ENCODE data around the gene SUB1. TPM values are rescaled to one million over a fixed set of nuclear protein-coding genes. Genes with fewer than 3 reads are reported as not detected.

The SUB1 gene
- total RNA-seq, 2 donors from 2014 or later = 263 to 402 TPM

DNA sequence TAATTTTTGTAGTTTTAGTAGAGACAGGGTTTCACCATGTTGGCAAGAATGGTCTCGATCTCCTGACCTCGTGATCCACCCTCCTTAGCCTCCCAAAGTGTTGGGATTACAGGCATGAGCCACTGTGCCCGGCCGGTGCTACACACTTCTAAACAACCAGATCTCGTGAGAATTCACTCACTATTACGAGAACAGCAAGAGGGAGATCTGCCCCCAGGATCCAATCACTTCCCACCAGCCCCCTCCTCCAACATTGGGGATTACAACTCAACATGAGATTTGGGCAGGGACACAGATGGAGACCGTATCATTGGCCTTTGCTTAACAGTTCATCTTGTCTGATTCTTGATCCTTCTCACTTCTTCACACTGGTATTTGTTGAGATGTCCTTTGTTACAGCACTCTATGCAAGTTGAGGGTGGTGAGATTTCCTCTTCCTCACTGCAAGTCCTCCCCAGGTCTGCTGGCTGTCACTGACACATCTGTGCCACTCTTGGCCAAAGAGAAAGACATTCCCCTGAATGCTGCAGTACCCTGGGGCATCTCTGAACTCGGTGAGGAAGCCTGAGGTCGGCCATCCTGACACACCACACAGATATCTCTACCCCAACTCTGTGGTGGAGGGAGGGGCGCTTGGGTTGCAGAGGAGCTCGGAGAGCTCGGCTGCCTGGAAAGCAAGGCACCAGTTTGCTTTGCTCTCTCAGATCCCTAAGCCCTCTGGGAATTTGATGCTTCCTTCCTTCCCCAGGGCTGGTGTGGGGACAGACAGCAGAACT, 4.2 kb upstream of the SUB1 start:
- H3K4me1 Mint-ChIP-seq = peaks cover 29% of the 10 kb centered on the region
- H3K27ac Mint-ChIP-seq = no peak overlapping the region
- no peaks in the 10 kb centered on the region for H3K27me3 Mint-ChIP-seq
- peaks cover 17% of the 10 kb centered on the region for H3K36me3 Mint-ChIP-seq (ENCODE audit: low read depth)
- no peak for ATAC-seq (replicated peaks)
- H3K4me3 Mint-ChIP-seq = no peak overlapping the region
- H3K9me3 Mint-ChIP-seq = no peaks in the 10 kb centered on the region

- no peaks in the 10 kb centered on the region for H3K27me3 Mint-ChIP-seq
- H3K9me3 Mint-ChIP-seq = no peaks in the 10 kb centered on the region
- H3K36me3 Mint-ChIP-seq (ENCODE audit: low read depth) = peaks cover 42% of the 10 kb centered on the region
- peak; percentile 52 for ATAC-seq (replicated peaks)
- H3K4me3 Mint-ChIP-seq = peak overlapping the region; percentile 89
- peak overlapping the region; percentile 96 for H3K27ac Mint-ChIP-seq
- peaks cover 38% of the 10 kb centered on the region for H3K4me1 Mint-ChIP-seq
These were observed 1.6 kb upstream of the SUB1 start for GRCh38 chr5:32583582-32584232.

DNA sequence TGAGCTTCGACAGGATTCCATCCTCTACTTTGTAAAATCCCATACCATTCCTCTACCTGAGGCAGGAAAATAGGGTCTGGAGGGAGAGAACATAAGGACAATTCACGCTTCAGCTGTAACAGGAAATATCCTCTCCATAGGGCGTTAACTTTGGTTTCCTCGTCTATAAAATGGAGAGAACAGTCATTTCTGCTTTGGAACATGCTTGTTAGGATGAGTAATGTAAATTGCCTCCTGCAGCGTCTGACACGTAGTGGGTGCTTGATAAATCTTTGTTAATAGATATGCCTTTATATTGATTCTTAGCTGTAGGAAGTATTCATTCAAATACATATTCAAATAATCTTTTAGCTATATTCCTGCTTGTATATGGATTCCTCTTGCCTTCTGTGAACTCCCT, 711 bp upstream of the SUB1 start:
- peaks cover 52% of the 10 kb centered on the region for H3K36me3 Mint-ChIP-seq (ENCODE audit: low read depth)
- H3K4me1 Mint-ChIP-seq = peaks cover 38% of the 10 kb centered on the region
- peak; percentile 15 for ATAC-seq (replicated peaks)
- no peaks in the 10 kb centered on the region for H3K27me3 Mint-ChIP-seq
- H3K27ac Mint-ChIP-seq = peak overlapping the region; percentile 96
- H3K9me3 Mint-ChIP-seq = no peaks in the 10 kb centered on the region
- peak overlapping the region; percentile 89 for H3K4me3 Mint-ChIP-seq

DNA sequence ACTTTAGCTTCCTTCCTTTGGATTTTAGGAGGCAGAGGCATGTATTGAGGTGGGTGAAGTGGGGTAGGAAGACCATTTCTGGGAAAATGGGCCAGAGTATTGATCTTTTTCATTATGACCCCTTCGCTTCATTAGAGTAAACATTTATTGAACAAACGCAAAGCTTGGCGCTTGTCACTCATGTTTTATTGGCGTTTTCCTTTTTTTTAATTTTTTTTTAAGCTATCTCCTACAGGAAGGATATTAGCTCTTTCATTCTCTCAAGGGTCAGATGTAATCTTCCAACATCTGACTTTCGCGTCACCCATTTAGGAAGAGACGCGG, 273 bp upstream of the SUB1 start:
- Mint-ChIP-seq H3K27ac (peak overlapping the region; percentile 96), H3K9me3 (no peaks in the 10 kb centered on the region), H3K4me1 (peaks cover 38% of the 10 kb centered on the region), H3K4me3 (peak overlapping the region; percentile 89), H3K36me3 (ENCODE audit: low read depth) (peaks cover 56% of the 10 kb centered on the region), H3K27me3 (no peaks in the 10 kb centered on the region)
- ATAC-seq (replicated peaks) = no peak

- peak overlapping the region; percentile 89 for H3K4me3 Mint-ChIP-seq
- H3K36me3 Mint-ChIP-seq (ENCODE audit: low read depth) = peaks cover 63% of the 10 kb centered on the region
- peaks cover 36% of the 10 kb centered on the region for H3K4me1 Mint-ChIP-seq
- no peaks in the 10 kb centered on the region for H3K9me3 Mint-ChIP-seq
- H3K27ac Mint-ChIP-seq = peak overlapping the region; percentile 96
- ATAC-seq (replicated peaks) = no peak
- H3K27me3 Mint-ChIP-seq = no peaks in the 10 kb centered on the region
These were observed 881 bp downstream of the SUB1 start for GRCh38 chr5:32586276-32586599.

GRCh38 chr5:32587067-32587551, 1.8 kb downstream of the SUB1 start:
- peaks cover 72% of the 10 kb centered on the region for H3K36me3 Mint-ChIP-seq (ENCODE audit: low read depth)
- H3K27me3 Mint-ChIP-seq = no peaks in the 10 kb centered on the region
- no peak for ATAC-seq (replicated peaks)
- peak overlapping the region; percentile 89 for H3K4me3 Mint-ChIP-seq
- H3K9me3 Mint-ChIP-seq = no peaks in the 10 kb centered on the region
- peaks cover 36% of the 10 kb centered on the region for H3K4me1 Mint-ChIP-seq
- H3K27ac Mint-ChIP-seq = peak overlapping the region; percentile 96

GRCh38 chr5:32589416-32589815, 4.1 kb downstream of the SUB1 start:
- Mint-ChIP-seq H3K36me3 (ENCODE audit: low read depth) (peaks cover 95% of the 10 kb centered on the region), H3K27ac (no peak overlapping the region), H3K27me3 (no peaks in the 10 kb centered on the region), H3K9me3 (no peaks in the 10 kb centered on the region), H3K4me1 (peaks cover 34% of the 10 kb centered on the region), H3K4me3 (no peak overlapping the region)
- ATAC-seq (replicated peaks) = no peak

GRCh38 chr5:32589942-32590869, 4.8 kb downstream of the SUB1 start:
- Mint-ChIP-seq H3K36me3 (ENCODE audit: low read depth) (peaks cover 99% of the 10 kb centered on the region), H3K4me1 (peaks cover 30% of the 10 kb centered on the region), H3K9me3 (no peaks in the 10 kb centered on the region), H3K4me3 (no peak overlapping the region), H3K27me3 (no peaks in the 10 kb centered on the region), H3K27ac (no peak overlapping the region)
- ATAC-seq (replicated peaks) = no peak

DNA sequence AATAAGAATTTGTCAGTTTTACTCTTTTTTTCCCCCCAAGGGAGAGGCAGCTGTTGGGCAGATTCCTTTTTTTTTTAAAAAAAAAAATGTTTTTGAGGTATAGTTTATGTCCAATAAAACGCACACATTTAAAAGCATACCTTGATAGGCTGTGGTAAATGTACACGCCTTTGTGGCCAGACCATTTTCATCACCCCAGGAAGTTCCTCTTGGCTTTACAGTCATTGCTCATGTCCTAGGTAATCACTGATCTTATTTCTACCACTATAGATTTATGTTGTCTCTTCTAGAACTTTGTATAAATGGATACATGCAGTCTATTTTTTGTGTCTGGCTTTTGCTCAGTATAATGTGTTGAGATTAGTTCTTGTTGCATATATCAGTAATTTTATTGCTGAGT, 9.8 kb downstream of the SUB1 start:
- no peaks in the 10 kb centered on the region for H3K9me3 Mint-ChIP-seq
- H3K4me3 Mint-ChIP-seq = peak overlapping the region; percentile 50
- ATAC-seq (replicated peaks) = peak; percentile 72
- H3K4me1 Mint-ChIP-seq = peaks cover 41% of the 10 kb centered on the region
- H3K36me3 Mint-ChIP-seq (ENCODE audit: low read depth) = peaks cover 99% of the 10 kb centered on the region
- H3K27ac Mint-ChIP-seq = peak overlapping the region; percentile 53
- no peaks in the 10 kb centered on the region for H3K27me3 Mint-ChIP-seq

GRCh38 chr5:32597041-32597629, 11.8 kb downstream of the SUB1 start:
- Mint-ChIP-seq H3K36me3 (ENCODE audit: low read depth) (peaks cover 99% of the 10 kb centered on the region), H3K27ac (peak overlapping the region; percentile 53), H3K9me3 (no peaks in the 10 kb centered on the region), H3K27me3 (no peaks in the 10 kb centered on the region), H3K4me1 (peaks cover 44% of the 10 kb centered on the region), H3K4me3 (peak overlapping the region; percentile 7)
- ATAC-seq (replicated peaks) = no peak

GRCh38 chr5:32598260-32598937, 13.0 kb downstream of the SUB1 start:
- Mint-ChIP-seq H3K36me3 (ENCODE audit: low read depth) (peaks cover 99% of the 10 kb centered on the region), H3K27ac (no peak overlapping the region), H3K4me3 (no peak overlapping the region), H3K27me3 (no peaks in the 10 kb centered on the region), H3K9me3 (no peaks in the 10 kb centered on the region), H3K4me1 (peaks cover 36% of the 10 kb centered on the region)
- no peak for ATAC-seq (replicated peaks)

GRCh38 chr5:32598997-32599549, 13.7 kb downstream of the SUB1 start:
- no peak overlapping the region for H3K4me3 Mint-ChIP-seq
- no peaks in the 10 kb centered on the region for H3K9me3 Mint-ChIP-seq
- peaks cover 99% of the 10 kb centered on the region for H3K36me3 Mint-ChIP-seq (ENCODE audit: low read depth)
- peaks cover 31% of the 10 kb centered on the region for H3K4me1 Mint-ChIP-seq
- no peaks in the 10 kb centered on the region for H3K27me3 Mint-ChIP-seq
- no peak for ATAC-seq (replicated peaks)
- no peak overlapping the region for H3K27ac Mint-ChIP-seq

DNA sequence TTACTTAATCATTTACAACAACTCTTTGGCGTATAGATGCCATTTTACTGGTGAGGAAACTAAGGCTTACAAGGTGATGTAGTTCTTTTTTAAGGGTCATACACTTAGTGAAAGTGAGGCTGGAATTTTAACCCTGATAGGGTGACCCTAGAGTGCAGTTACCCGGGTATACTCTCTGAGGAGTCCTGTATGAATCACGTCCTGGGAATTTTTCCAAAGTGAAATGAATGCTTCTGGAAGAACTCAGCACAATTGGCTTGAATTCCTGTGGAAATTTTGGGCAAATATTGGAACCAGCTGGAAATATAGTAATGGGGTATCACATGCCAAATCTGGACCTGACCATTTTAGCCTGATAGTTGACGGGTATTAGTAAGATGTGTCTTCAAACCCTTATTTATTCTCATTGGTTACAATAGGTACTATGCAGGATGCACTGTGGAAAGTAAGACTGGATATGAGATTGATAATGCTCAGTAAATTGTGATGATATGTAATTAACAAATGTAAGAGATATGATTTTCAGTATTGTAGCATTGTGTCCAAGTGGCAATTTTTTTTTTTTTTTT, 14.8 kb downstream of the SUB1 start:
- H3K27ac Mint-ChIP-seq = no peak overlapping the region
- peaks cover 31% of the 10 kb centered on the region for H3K4me1 Mint-ChIP-seq
- H3K36me3 Mint-ChIP-seq (ENCODE audit: low read depth) = peaks cover 99% of the 10 kb centered on the region
- ATAC-seq (replicated peaks) = no peak
- H3K9me3 Mint-ChIP-seq = no peaks in the 10 kb centered on the region
- H3K27me3 Mint-ChIP-seq = no peaks in the 10 kb centered on the region
- H3K4me3 Mint-ChIP-seq = no peak overlapping the region

Data from activated T-helper 17 cell treated with anti-CD3 and anti-CD28 coated beads, Interleukin-2, amount 50 U/mL, for 72 hours (primary cell).